Panc1 (cell line): ENCODE data around the gene TMPRSS6.

Experiments used
- TCF7L2 ChIP-seq: IDR thresholded peaks from 2 replicates; pipeline ENCODE4 v1.6.1; 2011; ENCODE audit warnings: mild to moderate bottlenecking, low read depth, low read length, inconsistent platforms
- TF ChIP-seq, protein P1 (sequence below): fragments of 450-650 bp; IDR thresholded peaks from 2 replicates; pipeline ENCODE4 v1.5.1; 2017; ENCODE audit warnings: mild to moderate bottlenecking
- TF ChIP-seq, protein P2 (sequence below), 2 experiments: IDR thresholded peaks; 2 replicates each; pipeline ENCODE4 v1.6.1; 2011 to 2012; ENCODE audit warnings: low read depth in 2 of 2, control low read depth in 1 of 2, low read length in 1 of 2, mild to moderate bottlenecking in 1 of 2, moderate library complexity in 1 of 2; ENCODE audit not compliant: insufficient read depth in 1 of 2

DNA sequence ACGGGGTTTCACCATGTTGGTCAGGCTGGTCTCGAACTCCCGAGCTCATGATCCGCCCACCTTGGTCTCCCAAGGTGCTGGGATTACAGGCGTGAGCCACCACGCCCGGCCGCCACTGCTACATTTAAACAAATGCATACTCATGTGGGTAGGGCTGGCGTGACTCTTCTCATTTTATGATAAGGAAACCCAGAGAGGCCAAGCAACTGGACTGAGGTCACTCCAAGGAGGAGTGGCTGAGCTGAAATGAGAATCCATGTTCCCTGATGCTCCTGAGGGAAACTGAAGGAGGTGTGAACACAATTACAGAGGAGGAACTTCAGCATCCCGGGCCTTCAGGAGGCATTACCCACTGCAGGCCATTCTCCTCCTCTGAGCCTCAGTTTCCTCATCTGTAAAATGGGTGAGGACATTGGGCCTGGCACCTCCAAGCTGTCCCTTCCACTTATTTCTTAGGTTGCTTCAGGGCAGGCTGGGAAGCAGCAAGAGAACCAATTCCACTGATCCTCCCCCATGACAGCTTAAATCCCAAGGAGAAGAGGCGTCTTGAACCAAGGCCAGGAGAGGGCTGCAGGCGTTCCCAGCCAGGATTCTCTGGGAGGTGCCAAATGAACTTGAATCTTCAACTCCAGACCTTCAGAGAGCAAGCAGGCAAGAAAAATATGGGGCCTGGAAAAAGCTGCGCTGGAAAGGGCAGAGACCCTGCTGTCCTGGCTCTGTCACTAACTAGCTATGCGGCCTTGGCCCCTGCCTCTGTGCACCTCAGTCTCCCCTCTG, 93.2 kb downstream of the TMPRSS6 start:
- TF ChIP-seq, protein P1, sequence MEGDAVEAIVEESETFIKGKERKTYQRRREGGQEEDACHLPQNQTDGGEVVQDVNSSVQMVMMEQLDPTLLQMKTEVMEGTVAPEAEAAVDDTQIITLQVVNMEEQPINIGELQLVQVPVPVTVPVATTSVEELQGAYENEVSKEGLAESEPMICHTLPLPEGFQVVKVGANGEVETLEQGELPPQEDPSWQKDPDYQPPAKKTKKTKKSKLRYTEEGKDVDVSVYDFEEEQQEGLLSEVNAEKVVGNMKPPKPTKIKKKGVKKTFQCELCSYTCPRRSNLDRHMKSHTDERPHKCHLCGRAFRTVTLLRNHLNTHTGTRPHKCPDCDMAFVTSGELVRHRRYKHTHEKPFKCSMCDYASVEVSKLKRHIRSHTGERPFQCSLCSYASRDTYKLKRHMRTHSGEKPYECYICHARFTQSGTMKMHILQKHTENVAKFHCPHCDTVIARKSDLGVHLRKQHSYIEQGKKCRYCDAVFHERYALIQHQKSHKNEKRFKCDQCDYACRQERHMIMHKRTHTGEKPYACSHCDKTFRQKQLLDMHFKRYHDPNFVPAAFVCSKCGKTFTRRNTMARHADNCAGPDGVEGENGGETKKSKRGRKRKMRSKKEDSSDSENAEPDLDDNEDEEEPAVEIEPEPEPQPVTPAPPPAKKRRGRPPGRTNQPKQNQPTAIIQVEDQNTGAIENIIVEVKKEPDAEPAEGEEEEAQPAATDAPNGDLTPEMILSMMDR, result no peak
- TF ChIP-seq, protein P2, sequence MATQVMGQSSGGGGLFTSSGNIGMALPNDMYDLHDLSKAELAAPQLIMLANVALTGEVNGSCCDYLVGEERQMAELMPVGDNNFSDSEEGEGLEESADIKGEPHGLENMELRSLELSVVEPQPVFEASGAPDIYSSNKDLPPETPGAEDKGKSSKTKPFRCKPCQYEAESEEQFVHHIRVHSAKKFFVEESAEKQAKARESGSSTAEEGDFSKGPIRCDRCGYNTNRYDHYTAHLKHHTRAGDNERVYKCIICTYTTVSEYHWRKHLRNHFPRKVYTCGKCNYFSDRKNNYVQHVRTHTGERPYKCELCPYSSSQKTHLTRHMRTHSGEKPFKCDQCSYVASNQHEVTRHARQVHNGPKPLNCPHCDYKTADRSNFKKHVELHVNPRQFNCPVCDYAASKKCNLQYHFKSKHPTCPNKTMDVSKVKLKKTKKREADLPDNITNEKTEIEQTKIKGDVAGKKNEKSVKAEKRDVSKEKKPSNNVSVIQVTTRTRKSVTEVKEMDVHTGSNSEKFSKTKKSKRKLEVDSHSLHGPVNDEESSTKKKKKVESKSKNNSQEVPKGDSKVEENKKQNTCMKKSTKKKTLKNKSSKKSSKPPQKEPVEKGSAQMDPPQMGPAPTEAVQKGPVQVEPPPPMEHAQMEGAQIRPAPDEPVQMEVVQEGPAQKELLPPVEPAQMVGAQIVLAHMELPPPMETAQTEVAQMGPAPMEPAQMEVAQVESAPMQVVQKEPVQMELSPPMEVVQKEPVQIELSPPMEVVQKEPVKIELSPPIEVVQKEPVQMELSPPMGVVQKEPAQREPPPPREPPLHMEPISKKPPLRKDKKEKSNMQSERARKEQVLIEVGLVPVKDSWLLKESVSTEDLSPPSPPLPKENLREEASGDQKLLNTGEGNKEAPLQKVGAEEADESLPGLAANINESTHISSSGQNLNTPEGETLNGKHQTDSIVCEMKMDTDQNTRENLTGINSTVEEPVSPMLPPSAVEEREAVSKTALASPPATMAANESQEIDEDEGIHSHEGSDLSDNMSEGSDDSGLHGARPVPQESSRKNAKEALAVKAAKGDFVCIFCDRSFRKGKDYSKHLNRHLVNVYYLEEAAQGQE (IDR thresholded peaks at IDR 0.05; ENCODE audit: insufficient read depth in 1 of 2, low read depth in 2 of 2, low read length in 1 of 2), result no peak
- TF ChIP-seq TCF7L2, result no peak
